HG03565 (cell line): ENCODE results near the gene SRPK2.
A peak's percentile ranks its signal among the peaks of the same experiment; 100 is the strongest.
"Not testable (repeated sequence)": the region's sequence is repeated elsewhere in the genome, so short reads cannot be mapped to it uniquely, and the experiment has no call there.

ENCODE experiments used
- ATAC-seq: cut with Tn5 transposase; IDR thresholded peaks from one replicate; pipeline ENCODE4 v1.9.1; 2021; ENCODE audit warnings: mild to moderate bottlenecking, moderate library complexity; ENCODE audit not compliant: unreplicated experiment

SRPK2 gene

GRCh38 chr7:105377903-105378302 is 10.8 kb downstream of the SRPK2 start:
- no peak for ATAC-seq

DNA sequence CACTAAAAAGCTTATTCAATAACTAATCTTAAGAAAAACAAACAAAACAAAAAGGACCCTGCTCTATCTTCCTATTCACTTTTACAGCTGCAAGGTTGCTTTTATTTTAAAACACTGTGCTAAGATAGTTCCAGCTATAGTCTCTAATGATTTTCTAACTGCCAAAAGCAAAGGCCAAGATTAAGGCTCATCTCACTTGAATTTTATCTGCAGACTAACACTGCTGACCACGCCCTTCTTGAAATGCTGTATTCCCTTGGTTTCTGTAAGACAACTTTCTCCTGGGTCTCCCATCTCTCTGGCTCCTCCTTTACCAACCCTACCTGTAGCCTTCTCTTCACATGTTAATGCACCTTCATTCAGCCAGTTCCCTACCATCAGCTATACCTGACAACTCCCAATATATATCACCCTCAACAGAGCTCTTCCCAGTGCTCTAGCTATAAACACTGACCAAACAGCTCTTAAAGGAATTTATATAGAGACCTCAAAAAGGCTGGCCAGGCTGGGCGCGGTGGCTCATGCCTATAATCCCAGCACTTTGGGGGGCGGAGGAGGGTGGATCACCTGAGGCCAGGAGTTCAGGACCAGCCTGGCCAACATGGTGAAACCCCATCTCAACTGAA is 11.7 kb downstream of the SRPK2 start:
- ATAC-seq = no peak

- ATAC-seq = no peak
Measured at GRCh38 chr7:105369944-105370343, 18.8 kb downstream of the SRPK2 start.

- ATAC-seq = no peak
Measured at GRCh38 chr7:105367458-105367857, 21.3 kb downstream of the SRPK2 start.

DNA sequence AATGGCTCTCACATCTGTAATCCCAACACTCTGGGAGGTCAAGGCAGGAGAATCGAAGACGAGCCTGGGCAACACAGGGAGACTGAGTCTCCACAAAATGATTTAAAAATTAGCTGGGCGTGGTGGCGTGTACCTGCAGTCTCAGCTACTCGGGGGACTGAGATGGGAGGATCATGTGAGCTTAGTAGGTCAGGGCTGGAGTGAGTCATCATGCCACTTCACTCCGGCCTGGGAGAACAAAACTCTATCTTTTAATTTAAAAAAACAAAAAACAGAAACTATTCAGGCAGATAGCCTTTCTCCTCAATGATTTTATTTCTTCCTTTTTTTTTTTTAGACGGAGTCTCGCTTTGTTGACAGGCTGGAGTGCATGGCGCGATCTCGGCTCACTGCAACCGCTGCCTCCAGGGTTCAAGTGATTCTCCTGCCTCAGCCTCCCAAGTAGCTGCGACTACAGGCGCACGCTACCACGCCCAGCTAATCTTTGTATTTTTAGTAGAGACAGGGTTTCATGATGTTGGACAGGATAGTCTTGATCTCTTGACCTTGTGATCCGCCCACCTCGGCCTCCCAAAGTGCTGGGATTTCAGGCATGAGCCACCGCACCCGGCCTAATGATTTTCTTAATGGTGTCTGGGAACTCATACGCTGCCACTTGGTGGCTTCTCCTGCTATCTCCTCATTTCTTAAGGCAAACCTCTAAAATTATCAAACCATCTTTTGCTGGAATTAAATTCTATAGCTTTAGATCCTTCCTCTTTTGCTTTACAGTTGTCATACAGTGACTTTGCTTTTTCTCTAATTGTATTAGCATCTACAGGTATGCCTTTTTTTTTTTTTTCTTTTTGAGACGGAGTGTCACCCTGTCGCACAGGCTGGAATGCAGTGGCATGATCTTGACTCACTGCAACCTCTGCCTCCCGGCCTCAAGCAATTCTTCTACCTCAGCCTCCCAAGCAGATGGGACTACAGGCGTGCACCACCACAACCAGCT is 22.9 kb downstream of the SRPK2 start:
- no peak for ATAC-seq

DNA sequence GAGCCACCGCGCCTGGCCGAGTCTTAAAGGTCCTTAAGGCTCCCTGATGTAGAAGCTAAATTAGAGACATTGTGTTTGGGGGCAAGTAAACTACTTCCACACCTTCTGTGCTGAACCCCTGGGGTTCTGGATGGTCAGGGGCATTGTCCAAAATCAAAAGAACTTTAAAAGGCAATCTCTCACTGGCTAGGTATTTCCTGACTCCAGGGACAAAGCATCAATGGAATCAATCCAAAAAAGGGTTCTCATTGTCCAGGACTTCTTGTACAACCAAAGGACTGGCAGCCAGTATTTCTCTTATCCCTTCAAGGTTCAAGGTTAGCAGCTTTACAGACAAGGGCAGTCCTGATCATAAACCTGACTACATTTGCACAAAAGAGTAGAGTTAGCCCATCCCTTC is 24.0 kb downstream of the SRPK2 start:
- ATAC-seq = no peak

- ATAC-seq = not testable (repeated sequence)
Measured at GRCh38 chr7:105363657-105364056, 25.1 kb downstream of the SRPK2 start.

- ATAC-seq = not testable (repeated sequence)
Measured at GRCh38 chr7:105362685-105363084, 26.0 kb downstream of the SRPK2 start.

GRCh38 chr7:105361995-105362394 is 26.7 kb downstream of the SRPK2 start:
- not testable (repeated sequence) for ATAC-seq

- ATAC-seq = not testable (repeated sequence)
Measured at GRCh38 chr7:105360149-105360548, 28.6 kb downstream of the SRPK2 start.

- no peak for ATAC-seq
Measured at GRCh38 chr7:105355701-105356100, 33.0 kb downstream of the SRPK2 start.

DNA sequence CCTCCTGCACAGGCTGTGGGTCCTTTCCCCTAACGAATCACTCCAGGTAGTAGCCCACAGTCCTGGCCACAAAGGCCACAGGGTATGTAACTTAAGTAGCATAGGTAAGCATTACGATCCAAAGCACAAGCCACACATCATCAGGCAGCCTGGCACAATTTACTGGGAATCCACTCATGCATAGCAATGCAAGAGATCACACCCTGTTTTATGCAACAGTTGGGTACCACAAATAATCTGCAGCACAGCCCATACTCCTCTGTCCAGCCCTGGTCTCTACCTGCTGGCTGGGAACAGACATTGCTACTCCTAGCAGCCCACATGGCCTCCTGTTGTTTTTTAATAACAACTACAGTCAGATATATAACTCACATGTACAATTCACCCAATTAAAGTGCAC is 34.3 kb downstream of the SRPK2 start:
- no peak for ATAC-seq

DNA sequence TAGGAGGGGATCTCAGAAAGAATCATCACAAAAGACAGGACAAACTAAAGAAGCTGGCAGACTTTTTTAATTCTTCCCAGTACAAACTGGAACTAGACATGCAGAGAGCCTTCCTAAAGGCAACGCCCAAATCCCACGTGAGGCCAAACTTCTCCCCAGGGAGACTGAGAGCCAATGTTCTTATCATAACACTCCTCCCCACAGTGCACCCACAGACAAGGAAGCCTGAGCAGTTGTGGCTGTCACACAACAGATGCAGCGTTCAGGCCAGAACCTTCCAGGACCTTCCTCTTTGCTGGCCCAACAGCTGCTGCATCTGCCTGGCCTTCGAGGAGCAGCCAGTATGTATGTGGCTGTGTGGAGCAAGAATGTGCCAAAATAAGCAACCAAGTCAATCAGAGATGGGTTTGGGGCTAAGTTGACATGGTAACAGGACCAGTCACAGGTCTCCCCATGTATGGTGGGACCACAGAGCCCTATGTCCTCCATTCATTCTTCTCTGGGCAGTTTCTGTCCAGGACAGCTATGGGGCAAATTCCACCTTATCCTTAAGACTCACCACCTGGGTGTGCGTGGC is 34.9 kb downstream of the SRPK2 start:
- ATAC-seq = no peak

- ATAC-seq = no peak
Measured at GRCh38 chr7:105352901-105353668, 35.6 kb downstream of the SRPK2 start.

DNA sequence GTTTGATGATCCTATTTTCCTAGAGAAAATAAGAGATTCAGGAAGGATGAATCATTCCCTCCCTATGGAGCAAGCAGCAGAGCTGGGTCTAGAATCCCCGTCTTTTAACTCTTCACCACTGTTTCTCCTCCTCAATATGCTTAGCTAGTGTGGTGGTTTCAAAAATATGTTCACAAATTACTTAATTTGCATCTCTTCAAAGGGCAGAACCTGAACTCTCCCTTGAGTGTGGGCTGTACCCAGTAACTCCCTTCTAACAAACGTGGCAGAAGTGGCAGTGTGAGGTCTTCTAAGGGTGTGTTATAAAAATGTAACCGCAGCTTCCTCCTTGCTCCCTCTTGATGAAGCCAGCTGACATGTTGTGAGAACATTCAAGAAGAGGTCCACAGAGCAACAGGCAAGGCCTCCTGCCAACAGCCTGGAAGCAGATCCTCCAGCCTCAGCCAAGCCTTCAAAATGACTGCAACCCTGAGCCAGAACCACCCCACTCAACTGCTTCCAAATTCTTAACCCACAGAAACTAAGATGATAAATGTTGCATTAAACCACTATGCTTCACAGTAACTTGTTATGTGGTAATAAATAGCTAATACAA is 36.6 kb downstream of the SRPK2 start:
- peak; percentile 89 for ATAC-seq

DNA sequence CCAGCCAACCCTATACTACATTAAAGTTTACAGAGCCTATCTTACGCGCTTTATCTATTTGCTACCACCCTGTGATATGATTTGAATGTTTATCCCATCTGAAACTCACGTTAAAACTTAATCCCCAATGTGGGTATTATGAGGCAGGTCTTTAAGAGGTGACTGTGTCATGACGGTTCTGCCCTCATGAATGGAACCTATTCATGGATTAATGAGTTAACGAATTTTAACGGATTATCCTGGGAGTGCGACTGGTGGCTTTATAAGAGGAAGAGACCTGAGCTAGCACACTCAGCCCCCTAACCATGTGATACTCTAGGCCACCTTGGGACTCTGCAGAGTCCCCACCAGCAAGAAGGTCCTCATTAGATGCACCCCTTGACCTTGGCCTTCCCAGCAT is 37.8 kb downstream of the SRPK2 start:
- no peak for ATAC-seq

DNA sequence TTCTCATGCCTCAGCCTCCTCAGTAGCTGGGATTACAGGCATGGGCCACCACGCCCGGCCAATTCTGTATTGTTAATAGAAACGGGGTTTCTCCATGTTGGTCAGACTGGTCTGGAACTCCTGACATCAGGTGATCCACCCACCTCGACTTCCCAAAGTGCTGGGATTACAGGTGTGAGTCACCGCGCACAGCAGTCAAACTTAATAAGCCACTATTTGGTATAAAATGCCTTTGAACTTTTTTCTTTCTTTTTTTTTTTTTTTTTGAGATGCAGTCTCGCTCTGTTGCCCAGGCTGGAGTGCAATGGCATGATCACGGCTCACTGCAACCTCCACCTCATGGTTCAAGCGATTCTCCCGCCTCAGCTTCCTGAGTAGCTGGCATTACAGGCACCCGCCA is 40.5 kb downstream of the SRPK2 start:
- ATAC-seq = not testable (repeated sequence)

GRCh38 chr7:105346593-105347322 is 42.0 kb downstream of the SRPK2 start:
- ATAC-seq = no peak

DNA sequence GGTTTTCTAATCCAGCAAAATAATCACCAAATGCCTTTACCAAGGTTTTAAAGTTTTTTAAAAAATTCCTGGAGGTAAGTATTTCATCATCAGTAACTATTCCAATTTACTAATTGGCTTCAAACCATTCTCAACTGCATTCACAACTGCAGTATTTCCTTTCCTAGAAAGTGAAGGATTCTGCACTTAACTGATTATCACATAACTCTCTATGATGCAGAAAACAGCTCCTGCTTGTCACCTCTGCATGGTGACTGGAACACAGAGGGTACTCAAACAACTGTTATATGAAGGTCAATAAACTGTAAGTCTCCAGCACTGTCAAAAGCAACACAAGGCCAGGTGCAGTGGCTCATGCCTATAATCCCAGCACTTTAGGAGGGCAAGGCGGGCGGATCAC is 42.6 kb downstream of the SRPK2 start:
- no peak for ATAC-seq

- ATAC-seq = no peak
Measured at GRCh38 chr7:105345725-105346124, 43.0 kb downstream of the SRPK2 start.
